ENCODE data around the gene ME3.
"Not testable (repeated sequence)": the region's sequence is repeated elsewhere in the genome, so short reads cannot be mapped to it uniquely, and the experiment has no call there.

Gene ME3

GRCh38 chr11:86442420-86442819 lies 230.0 kb downstream of the ME3 start:
- H3K27ac ChIP-seq: no peak overlapping the region
- no peak for TF ChIP-seq CTCF (conservative IDR thresholded peaks at IDR 0.05)

- TF ChIP-seq CTCF (conservative IDR thresholded peaks at IDR 0.05): no peak
- no peak overlapping the region for H3K27ac ChIP-seq
These were observed 231.6 kb downstream of the ME3 start for GRCh38 chr11:86440843-86441242.

- no peak overlapping the region for H3K27ac ChIP-seq
- no peak for TF ChIP-seq CTCF (conservative IDR thresholded peaks at IDR 0.05)
These were observed 232.1 kb downstream of the ME3 start for GRCh38 chr11:86440305-86440716.

DNA sequence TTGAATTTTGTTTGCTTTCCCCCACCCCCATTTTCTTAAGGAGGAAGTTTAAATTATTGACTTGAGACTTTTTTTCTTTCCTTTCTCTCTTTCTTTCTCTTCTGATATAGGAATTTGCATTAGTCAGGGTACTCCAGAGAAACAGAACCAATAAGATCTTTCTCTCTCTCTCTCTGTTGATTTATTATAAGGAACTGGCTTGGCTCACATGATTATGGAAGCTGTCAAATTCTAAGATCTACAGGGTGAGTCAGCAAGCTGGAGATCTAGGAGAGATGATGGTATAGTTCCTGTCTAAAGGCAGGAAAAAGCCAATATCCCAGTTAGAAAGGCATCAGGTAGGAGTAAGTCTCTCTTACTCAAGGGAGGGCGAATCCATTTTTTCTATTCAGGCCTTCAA lies 233.7 kb downstream of the ME3 start:
- TF ChIP-seq CTCF (conservative IDR thresholded peaks at IDR 0.05): no peak
- H3K27ac ChIP-seq: no peak overlapping the region

DNA sequence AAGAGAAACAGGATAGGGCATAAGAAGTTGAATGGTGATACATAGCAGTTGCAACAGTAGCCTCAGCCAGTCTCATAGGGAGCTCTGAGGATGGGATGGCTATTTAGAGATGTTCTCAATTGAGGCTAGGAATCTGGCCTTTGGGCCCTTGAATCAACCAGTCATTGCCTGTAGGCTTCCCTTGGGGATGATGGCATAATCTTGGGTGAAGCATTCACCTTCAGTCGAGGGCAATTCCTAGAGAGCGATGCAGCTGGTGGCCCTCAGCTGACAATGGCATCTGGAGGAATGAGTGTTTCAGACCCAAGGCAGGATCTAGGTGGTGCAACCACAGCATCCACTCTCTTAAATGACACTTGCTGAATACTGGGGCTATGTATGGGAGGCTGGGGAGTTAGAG lies 236.7 kb downstream of the ME3 start:
- H3K27ac ChIP-seq: no peak overlapping the region
- no peak for TF ChIP-seq CTCF (conservative IDR thresholded peaks at IDR 0.05)

GRCh38 chr11:86433361-86434095 lies 238.9 kb downstream of the ME3 start:
- H3K27ac ChIP-seq: not testable (repeated sequence)

DNA sequence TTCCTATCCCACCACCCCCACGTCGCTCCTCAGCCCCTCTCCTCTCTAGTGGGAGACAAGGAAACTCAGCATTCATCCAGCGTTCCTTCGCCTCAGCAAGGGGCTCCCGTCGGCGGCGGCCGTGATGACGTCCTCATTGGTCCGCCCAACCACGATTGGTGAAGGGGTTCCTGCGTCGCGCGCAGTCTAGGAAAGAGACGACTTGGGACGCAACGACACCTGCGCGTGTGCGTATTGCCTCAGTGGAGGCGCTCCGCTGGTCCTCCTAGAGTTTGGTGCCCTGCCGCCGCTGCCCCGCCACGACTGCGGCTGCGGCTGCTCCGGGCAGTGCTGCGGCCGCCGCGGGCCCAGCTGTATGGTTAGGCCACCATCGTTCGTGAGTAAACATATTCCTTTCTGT lies 241.2 kb downstream of the ME3 start:
- no peak overlapping the region for H3K27ac ChIP-seq
- no peak for TF ChIP-seq CTCF (conservative IDR thresholded peaks at IDR 0.05)

DNA sequence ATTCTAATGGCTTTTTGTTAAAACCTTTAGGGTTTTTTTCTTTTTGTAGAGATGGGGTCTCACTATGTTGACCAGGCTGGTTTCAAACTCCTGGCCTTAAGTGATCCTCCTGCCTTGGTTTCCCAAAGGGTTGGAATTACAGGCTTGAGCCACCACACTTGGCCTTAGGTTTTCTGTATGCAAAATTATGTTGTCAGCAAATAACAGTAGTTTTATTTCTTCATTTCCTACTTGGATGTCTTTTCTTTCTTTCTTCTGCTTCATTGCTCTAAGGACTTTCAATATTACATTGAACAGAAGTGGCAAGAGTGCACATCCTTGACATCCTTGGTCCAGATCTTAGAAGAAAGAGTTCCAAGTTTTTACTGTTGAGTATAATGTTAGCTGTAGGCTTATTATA lies 245.0 kb downstream of the ME3 start:
- H3K27ac ChIP-seq: no peak overlapping the region
- no peak for TF ChIP-seq CTCF (conservative IDR thresholded peaks at IDR 0.05)

- H3K27ac ChIP-seq: not testable (repeated sequence)
These were observed 248.9 kb downstream of the ME3 start for GRCh38 chr11:86423488-86423887.

Measured in VCaP (cell line).